B cell (primary cell): ENCODE measurements around the gene EHMT2. TPM values are rescaled to one million over a fixed set of nuclear protein-coding genes. Genes with fewer than 3 reads are reported as not detected.

Experiments
- ATAC-seq: fragments of 200-7000 bp; cut with Tn5 transposase; one replicate; pipeline ENCODE4 v1.10.0; 2021; ENCODE audit warnings: low read depth, mild to moderate bottlenecking, moderate number of reproducible peaks, moderate library complexity
- CTCF ChIA-PET: fragments of 350-600 bp; sonication (Branson Sonifier 250); formaldehyde crosslinking; loops from one replicate; lab custom pipeline; 2021; ENCODE audit warnings: antibody characterized with exemption, inconsistent platforms; lab: Charles Lee
- POLR2A ChIA-PET: fragments of 350-600 bp; sonication (Branson Sonifier 250); formaldehyde crosslinking; loops from one replicate; lab custom pipeline; 2021; ENCODE audit warnings: antibody characterized with exemption; lab: Charles Lee
- DNase-seq: peaks from one replicate; pipeline ENCODE4 v3.0.0; 2013
- H2AFZ ChIP-seq: 2 replicates; pipeline ENCODE4 v1.6.1; 2012; ENCODE audit warnings: mild to moderate bottlenecking, low read depth, low read length; ENCODE audit not compliant: insufficient read depth, poor library complexity, severe bottlenecking
- H3K27ac ChIP-seq, 2 donors: 1 replicate in 1 of 2; 2 replicates in 1 of 2; pipeline ENCODE4 v1.5.1; 2012 to 2013; ENCODE audit warnings: low read length in 2 of 2, mild to moderate bottlenecking in 2 of 2, moderate library complexity in 1 of 2
- H3K27me3 ChIP-seq, 4 experiments: fragments of 200-600 bp in 1 of 4; sonication (generic) in 1 of 4; replicated peaks in 1 of 4; 1 replicate in 2 of 4; 2 replicates in 2 of 4; pipeline versions ENCODE4 v1.6.1 to v1.7.0; 2013 to 2016; ENCODE audit warnings: low read length in 3 of 4, mild to moderate bottlenecking in 2 of 4, mixed read lengths in 1 of 4, moderate library complexity in 1 of 4; ENCODE audit not compliant: insufficient read depth in 4 of 4, control insufficient read depth in 3 of 4; ENCODE audit errors: control extremely low read depth in 1 of 4
- H3K36me3 ChIP-seq, 2 experiments: replicated peaks in 1 of 2; 1 replicate in 1 of 2; 2 replicates in 1 of 2; pipeline versions ENCODE4 v1.6.1 to v1.7.1; 2013; ENCODE audit warnings: low read length in 1 of 2; ENCODE audit not compliant: insufficient read depth in 2 of 2, control insufficient read depth in 1 of 2; ENCODE audit errors: control extremely low read depth in 1 of 2, extremely low read depth in 1 of 2
- H3K4me1 ChIP-seq, 2 donors: fragments of 200-600 bp in 1 of 2; sonication (generic) in 1 of 2; 1 replicate in 1 of 2; 2 replicates in 1 of 2; pipeline versions ENCODE4 v1.5.1 to v1.6.1; 2013 to 2017; ENCODE audit warnings: low read length in 2 of 2; ENCODE audit not compliant: control insufficient read depth in 2 of 2, insufficient read depth in 2 of 2
- H3K4me2 ChIP-seq: replicated peaks from 2 replicates; pipeline ENCODE3; 2012; ENCODE audit warnings: mild to moderate bottlenecking, low read depth, low read length; ENCODE audit not compliant: poor library complexity, severe bottlenecking
- H3K4me3 ChIP-seq, 5 experiments: fragments of 200-600 bp in 1 of 5; sonication (generic) in 1 of 5; 1 replicate in 3 of 5; 2 replicates in 2 of 5; pipeline versions ENCODE4 v1.5.1 to v1.7.0; 2011 to 2016; ENCODE audit warnings: low read length in 4 of 5, mild to moderate bottlenecking in 4 of 5, low read depth in 2 of 5, control low read depth in 1 of 5, moderate library complexity in 1 of 5; ENCODE audit not compliant: insufficient read depth in 1 of 5; ENCODE audit errors: control extremely low read depth in 1 of 5, extremely low read depth in 1 of 5
- H3K79me2 ChIP-seq: fragments of 200-600 bp; sonication (generic); one replicate; pipeline ENCODE4 v1.6.0; 2016; ENCODE audit warnings: low read length; ENCODE audit not compliant: control insufficient read depth, insufficient read depth
- H3K9ac ChIP-seq: fragments of 200-600 bp; sonication (generic); 2 replicates; pipeline ENCODE4 v1.6.1; 2017; ENCODE audit warnings: mild to moderate bottlenecking, low read length, moderate library complexity
- H3K9me3 ChIP-seq, 3 donors: one replicate each; pipeline versions ENCODE4 v1.6.1 to v1.7.1; 2013; ENCODE audit warnings: low read length in 2 of 3; ENCODE audit not compliant: control insufficient read depth in 2 of 3, insufficient read depth in 1 of 3; ENCODE audit errors: control extremely low read depth in 1 of 3
- H4K20me1 ChIP-seq: 2 replicates; pipeline ENCODE4 v1.6.0; 2012; ENCODE audit warnings: mild to moderate bottlenecking, low read length; ENCODE audit not compliant: insufficient read depth, control insufficient read depth, poor library complexity, severe bottlenecking
- H3K27ac Mint-ChIP-seq: one replicate; pipeline ENCODE4 v1.8.0; 2021; ENCODE audit warnings: mixed read lengths
- H3K27me3 Mint-ChIP-seq: one replicate; pipeline ENCODE4 v1.8.0; 2021; ENCODE audit warnings: mixed read lengths
- H3K4me1 Mint-ChIP-seq: one replicate; pipeline ENCODE4 v1.8.0; 2021; ENCODE audit warnings: mixed read lengths
- H3K4me3 Mint-ChIP-seq: one replicate; pipeline ENCODE4 v1.8.0; 2021; ENCODE audit warnings: mixed read lengths
- H3K9me3 Mint-ChIP-seq: one replicate; pipeline ENCODE4 v1.8.0; 2022; ENCODE audit warnings: mixed read lengths; ENCODE audit not compliant: insufficient read depth
- EZH2 ChIP-seq: IDR thresholded peaks from 2 replicates; pipeline ENCODE4 v1.6.1; 2012; ENCODE audit warnings: borderline replicate concordance, low read depth, mild to moderate bottlenecking, moderate library complexity, low read length; ENCODE audit not compliant: insufficient read depth, poor library complexity, severe bottlenecking
- WGBS: methylation state at CpG from one replicate; pipeline ENCODE4 v1.1.5; 2013; ENCODE audit warnings: missing lambda C conversion rate; ENCODE audit not compliant: insufficient coverage; 5-methylcytosine and 5-hydroxymethylcytosine counted together
- intact Hi-C: fragments of 100-400 bp; cut with micrococcal nuclease; formaldehyde crosslinking; loops from one replicate; pipeline ENCODE4 v1.10.0; 2022
- polyA plus RNA-seq: library from polyadenylated mRNA; depleted of rRNA; stranded (reverse); fragments of >200 nt; gene quantifications from 2 replicates; pipeline ENCODE4 v1.2.3, GENCODE V29; 2012
- total RNA-seq, 2 donors: library from RNA; stranded (reverse); fragments of 120-200 nt in 1 of 2; gene quantifications; 1 replicate in 1 of 2; 2 replicates in 1 of 2; pipeline versions ENCODE4 v1.2.3 to v1.2.4, GENCODE V29; 2013 to 2022
- TF ChIP-seq, protein P1 (sequence below): fragments of 200-600 bp; IDR thresholded peaks from one replicate; pipeline ENCODE4 v1.8.0; 2022; ENCODE audit warnings: antibody characterized with exemption, mild to moderate bottlenecking

The EHMT2 gene
- total and polyA plus RNA-seq, 2 donors (not counting 1 experiment from before 2014, with no cell fraction given), result 86.1 to 108 TPM

DNA sequence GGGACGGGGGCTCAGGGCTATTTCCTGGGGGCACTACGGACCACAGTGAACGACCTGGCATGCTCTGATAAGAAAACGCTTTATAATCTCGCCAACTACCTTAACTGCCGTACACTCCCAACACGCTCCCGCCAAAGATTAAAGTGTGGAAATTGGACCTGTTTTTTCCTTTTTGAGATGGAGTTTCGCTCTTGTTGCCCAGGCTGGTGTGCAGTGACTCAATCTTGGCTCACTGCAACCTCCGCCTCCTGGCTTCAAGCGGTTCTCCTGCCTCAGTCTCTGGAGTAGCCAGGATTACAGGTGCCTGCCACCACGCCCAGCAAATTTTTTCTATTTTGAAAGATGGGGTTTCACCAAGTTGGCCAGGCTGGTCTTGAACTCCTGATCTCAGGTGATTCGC lies 18.4 kb downstream of the EHMT2 start:
- H3K79me2 ChIP-seq, result no peaks in the 10 kb centered on the region
- H3K4me1 ChIP-seq, result no peaks in the 10 kb centered on the region
- no peak overlapping the region for H3K27ac Mint-ChIP-seq
- DNase-seq, result no peak
- TF ChIP-seq, protein P1, sequence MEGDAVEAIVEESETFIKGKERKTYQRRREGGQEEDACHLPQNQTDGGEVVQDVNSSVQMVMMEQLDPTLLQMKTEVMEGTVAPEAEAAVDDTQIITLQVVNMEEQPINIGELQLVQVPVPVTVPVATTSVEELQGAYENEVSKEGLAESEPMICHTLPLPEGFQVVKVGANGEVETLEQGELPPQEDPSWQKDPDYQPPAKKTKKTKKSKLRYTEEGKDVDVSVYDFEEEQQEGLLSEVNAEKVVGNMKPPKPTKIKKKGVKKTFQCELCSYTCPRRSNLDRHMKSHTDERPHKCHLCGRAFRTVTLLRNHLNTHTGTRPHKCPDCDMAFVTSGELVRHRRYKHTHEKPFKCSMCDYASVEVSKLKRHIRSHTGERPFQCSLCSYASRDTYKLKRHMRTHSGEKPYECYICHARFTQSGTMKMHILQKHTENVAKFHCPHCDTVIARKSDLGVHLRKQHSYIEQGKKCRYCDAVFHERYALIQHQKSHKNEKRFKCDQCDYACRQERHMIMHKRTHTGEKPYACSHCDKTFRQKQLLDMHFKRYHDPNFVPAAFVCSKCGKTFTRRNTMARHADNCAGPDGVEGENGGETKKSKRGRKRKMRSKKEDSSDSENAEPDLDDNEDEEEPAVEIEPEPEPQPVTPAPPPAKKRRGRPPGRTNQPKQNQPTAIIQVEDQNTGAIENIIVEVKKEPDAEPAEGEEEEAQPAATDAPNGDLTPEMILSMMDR, result no peak
- TF ChIP-seq EZH2, result no peak
- CTCF ChIA-PET, result no interaction called here
- no peak overlapping the region for H3K9ac ChIP-seq
- no peak overlapping the region for H3K4me2 ChIP-seq
- H3K36me3 ChIP-seq, result peaks cover 0 to 41% of the 10 kb centered on the region in 2 experiments
- H3K27me3 Mint-ChIP-seq, result no peaks in the 10 kb centered on the region
- ATAC-seq, result no peak
- no peak overlapping the region for H3K4me3 Mint-ChIP-seq
- intact Hi-C loops, result no loop called here
- WGBS, result 87% methylated on average over 4 of the region's 13 CpGs
- H3K4me3 ChIP-seq, result no peak overlapping the region
- POLR2A ChIA-PET, result interaction anchor here (0.6 kb wide), 1 partner anchor 44 kb away, joined by 3 read pairs; no protein-coding TSS in a partner anchor
- no peak overlapping the region for H3K27ac ChIP-seq
- no peaks in the 10 kb centered on the region for H3K9me3 Mint-ChIP-seq
- no peak overlapping the region for H2AFZ ChIP-seq
- no peaks in the 10 kb centered on the region for H3K4me1 Mint-ChIP-seq
- H4K20me1 ChIP-seq, result no peaks in the 10 kb centered on the region
- no peaks in the 10 kb centered on the region for H3K27me3 ChIP-seq
- H3K9me3 ChIP-seq, result no peaks in the 10 kb centered on the region

DNA sequence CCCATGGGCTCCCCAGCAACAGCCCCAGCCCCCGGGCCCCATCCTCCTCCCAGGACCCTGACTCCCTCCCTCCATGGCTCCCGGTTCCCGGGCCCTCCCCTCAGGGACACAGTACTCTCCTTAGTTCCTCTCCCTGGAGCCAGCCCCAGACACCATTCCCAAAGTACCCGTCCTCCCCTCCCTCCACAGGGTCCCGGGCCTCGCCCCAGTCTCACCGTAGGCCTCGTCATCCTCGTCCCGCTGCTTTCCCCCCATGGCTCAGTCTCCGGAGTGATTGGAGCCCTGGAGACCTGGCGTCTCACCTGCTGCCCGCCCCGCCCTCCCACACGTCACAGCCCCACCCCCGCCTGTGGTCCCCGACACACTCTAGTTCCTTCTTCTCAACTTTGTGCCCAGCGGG lies 18.8 kb downstream of the EHMT2 start, which contains the start of gene SLC44A4:
TSS of gene SLC44A4 (minus strand) at position 272 of the 400 bp plus-strand sequence. CDS start at position 255, 17 bp downstream.
- Mint-ChIP-seq H3K27me3 (no peaks in the 10 kb centered on the region), H3K9me3 (no peaks in the 10 kb centered on the region), H3K27ac (no peak within 1 kb of the TSS), H3K4me3 (no peak within 1 kb of the TSS), H3K4me1 (no peaks in the 10 kb centered on the region)
- Histone ChIP-seq H3K9ac (no peak within 1 kb of the TSS), H3K36me3 (peaks cover 0 to 38% of the 10 kb centered on the region in 2 experiments), H3K27me3 (no peaks in the 10 kb centered on the region), H3K4me3 (no peak within 1 kb of the TSS), H2AFZ (no peak within 1 kb of the TSS), H4K20me1 (no peaks in the 10 kb centered on the region), H3K9me3 (no peaks in the 10 kb centered on the region), H3K4me2 (no peak within 1 kb of the TSS), H3K4me1 (no peaks in the 10 kb centered on the region), H3K27ac (no peak within 1 kb of the TSS), H3K79me2 (no peaks in the 10 kb centered on the region)
- DNase-seq (no peak), ATAC-seq (no peak)
- 75% methylated on average over 16 of the region's 18 CpGs for WGBS
- ChIA-PET POLR2A (interaction anchor here (0.6 kb wide), 2 partner anchors 23 to 44 kb away, joined by 3 to 4 read pairs; partner anchors contain the start of gene ZBTB12), CTCF (no interaction called here)
- no peak for TF ChIP-seq EZH2
- TF ChIP-seq, protein P1, result no peak
- intact Hi-C loops, result no loop called here
